NB4 (cell line): Measurements from ENCODE around the gene MRAP2.

Source experiments
- MYC ChIP-seq: IDR thresholded peaks from 2 replicates; pipeline ENCODE4 v1.6.1; 2011; ENCODE audit warnings: low read depth, low read length
- TF ChIP-seq, protein P1 (sequence below): IDR thresholded peaks from one replicate; pipeline ENCODE4 v1.5.1; 2012; ENCODE audit warnings: low read depth, low read length

DNA sequence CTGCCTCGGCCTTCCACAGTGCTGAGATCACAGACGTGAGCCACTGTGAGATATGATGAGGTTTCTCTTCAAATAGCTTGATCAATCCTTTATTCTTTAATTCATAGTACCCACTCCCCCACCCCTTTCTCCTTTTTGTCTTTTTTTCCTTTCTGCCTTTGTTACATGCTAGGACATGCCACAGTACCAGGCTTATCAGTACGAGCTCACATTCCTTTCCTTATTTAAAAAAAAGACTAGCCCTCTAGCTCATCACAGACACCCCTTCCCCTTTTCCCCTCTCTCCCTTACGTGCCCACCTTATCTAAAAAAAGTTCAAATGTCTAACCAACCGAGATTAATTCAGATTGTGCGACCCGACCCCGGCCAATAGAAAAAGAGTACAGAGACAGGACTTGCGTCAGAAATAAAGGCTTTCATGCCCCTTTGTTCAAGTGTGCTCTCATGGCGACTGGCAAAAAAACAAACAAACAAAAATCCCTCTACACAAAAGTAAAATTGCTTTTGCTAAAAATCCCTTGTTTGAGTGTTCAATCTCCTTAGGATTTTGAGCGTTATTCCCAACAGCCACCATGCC is 49.2 kb downstream of the MRAP2 start:
- TF ChIP-seq, protein P1, sequence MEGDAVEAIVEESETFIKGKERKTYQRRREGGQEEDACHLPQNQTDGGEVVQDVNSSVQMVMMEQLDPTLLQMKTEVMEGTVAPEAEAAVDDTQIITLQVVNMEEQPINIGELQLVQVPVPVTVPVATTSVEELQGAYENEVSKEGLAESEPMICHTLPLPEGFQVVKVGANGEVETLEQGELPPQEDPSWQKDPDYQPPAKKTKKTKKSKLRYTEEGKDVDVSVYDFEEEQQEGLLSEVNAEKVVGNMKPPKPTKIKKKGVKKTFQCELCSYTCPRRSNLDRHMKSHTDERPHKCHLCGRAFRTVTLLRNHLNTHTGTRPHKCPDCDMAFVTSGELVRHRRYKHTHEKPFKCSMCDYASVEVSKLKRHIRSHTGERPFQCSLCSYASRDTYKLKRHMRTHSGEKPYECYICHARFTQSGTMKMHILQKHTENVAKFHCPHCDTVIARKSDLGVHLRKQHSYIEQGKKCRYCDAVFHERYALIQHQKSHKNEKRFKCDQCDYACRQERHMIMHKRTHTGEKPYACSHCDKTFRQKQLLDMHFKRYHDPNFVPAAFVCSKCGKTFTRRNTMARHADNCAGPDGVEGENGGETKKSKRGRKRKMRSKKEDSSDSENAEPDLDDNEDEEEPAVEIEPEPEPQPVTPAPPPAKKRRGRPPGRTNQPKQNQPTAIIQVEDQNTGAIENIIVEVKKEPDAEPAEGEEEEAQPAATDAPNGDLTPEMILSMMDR = no peak
- no peak for TF ChIP-seq MYC
